ENCODE data around the gene ZBTB46. TPM values are rescaled to one million over a fixed set of nuclear protein-coding genes. Genes with fewer than 3 reads are reported as not detected.

ZBTB46 gene
- total RNA-seq, 2 experiments from 2014 or later: 4.6 to 5.5 TPM

- POLR2A ChIA-PET: no interaction called here
- CTCF ChIA-PET: interaction anchor here (1.7 kb wide), 1 partner anchor 21 kb away, joined by 5 read pairs; no protein-coding TSS in a partner anchor
- no peaks in the 10 kb centered on the region for H3K4me1 Mint-ChIP-seq (ENCODE audit: low read depth)
- no peaks in the 10 kb centered on the region for H3K36me3 Mint-ChIP-seq
- H3K27ac Mint-ChIP-seq: no peak overlapping the region
- H3K9me3 Mint-ChIP-seq: no peaks in the 10 kb centered on the region
- DNase-seq: no peak
- H3K4me3 Mint-ChIP-seq: no peak overlapping the region
- H3K27me3 Mint-ChIP-seq: no peaks in the 10 kb centered on the region
- intact Hi-C loops (cut with micrococcal nuclease): no loop called here
These were observed 65.2 kb downstream of the ZBTB46 start for GRCh38 chr20:63765902-63766301.

GRCh38 chr20:63765082-63765873 is 65.8 kb downstream of the ZBTB46 start:
- H3K27me3 Mint-ChIP-seq: no peaks in the 10 kb centered on the region
- no peak overlapping the region for H3K27ac Mint-ChIP-seq
- no peaks in the 10 kb centered on the region for H3K4me1 Mint-ChIP-seq (ENCODE audit: low read depth)
- H3K4me3 Mint-ChIP-seq: no peak overlapping the region
- H3K9me3 Mint-ChIP-seq: no peaks in the 10 kb centered on the region
- H3K36me3 Mint-ChIP-seq: no peaks in the 10 kb centered on the region
- ChIA-PET POLR2A (no interaction called here), CTCF (interaction anchor here (1.7 kb wide), 1 partner anchor 21 kb away, joined by 5 read pairs; no protein-coding TSS in a partner anchor)
- no peak for DNase-seq
- intact Hi-C loops (cut with micrococcal nuclease): no loop called here

- Mint-ChIP-seq H3K36me3 (no peaks in the 10 kb centered on the region), H3K4me3 (no peak overlapping the region), H3K27ac (no peak overlapping the region), H3K4me1 (ENCODE audit: low read depth) (peaks cover 8% of the 10 kb centered on the region), H3K9me3 (no peaks in the 10 kb centered on the region), H3K27me3 (no peaks in the 10 kb centered on the region)
- intact Hi-C loops (cut with micrococcal nuclease): no loop called here
- DNase-seq: no peak
- ChIA-PET POLR2A (no interaction called here), CTCF (interaction anchor here (0.9 to 1.3 kb wide), 2 partner anchors 27 to 222 kb away, joined by 3 to 9 read pairs; partner anchors contain the start of gene PTK6)
These were observed 71.6 kb downstream of the ZBTB46 start for GRCh38 chr20:63759377-63759901.

- intact Hi-C loops (cut with micrococcal nuclease): no loop called here
- H3K27me3 Mint-ChIP-seq: no peaks in the 10 kb centered on the region
- no peak for DNase-seq
- no peak overlapping the region for H3K27ac Mint-ChIP-seq
- H3K36me3 Mint-ChIP-seq: no peaks in the 10 kb centered on the region
- CTCF ChIA-PET: no interaction called here
- no peaks in the 10 kb centered on the region for H3K9me3 Mint-ChIP-seq
- peaks cover 8% of the 10 kb centered on the region for H3K4me1 Mint-ChIP-seq (ENCODE audit: low read depth)
- POLR2A ChIA-PET: no interaction called here
- no peak overlapping the region for H3K4me3 Mint-ChIP-seq
These were observed 72.9 kb downstream of the ZBTB46 start for GRCh38 chr20:63758152-63758551.

GRCh38 chr20:63756648-63756991 is 74.4 kb downstream of the ZBTB46 start:
- H3K4me1 Mint-ChIP-seq (ENCODE audit: low read depth): peaks cover 10% of the 10 kb centered on the region
- intact Hi-C loops (cut with micrococcal nuclease): no loop called here
- no peaks in the 10 kb centered on the region for H3K27me3 Mint-ChIP-seq
- CTCF ChIA-PET: no interaction called here
- H3K27ac Mint-ChIP-seq: no peak overlapping the region
- H3K4me3 Mint-ChIP-seq: no peak overlapping the region
- H3K36me3 Mint-ChIP-seq: no peaks in the 10 kb centered on the region
- POLR2A ChIA-PET: no interaction called here
- no peaks in the 10 kb centered on the region for H3K9me3 Mint-ChIP-seq
- peak; percentile 53 for DNase-seq

GRCh38 chr20:63755933-63756647 is 75.0 kb downstream of the ZBTB46 start:
- DNase-seq: no peak
- Mint-ChIP-seq H3K4me1 (ENCODE audit: low read depth) (peaks cover 14% of the 10 kb centered on the region), H3K9me3 (no peaks in the 10 kb centered on the region), H3K27ac (no peak overlapping the region), H3K36me3 (no peaks in the 10 kb centered on the region), H3K27me3 (no peaks in the 10 kb centered on the region), H3K4me3 (no peak overlapping the region)
- ChIA-PET POLR2A (no interaction called here), CTCF (no interaction called here)
- intact Hi-C loops (cut with micrococcal nuclease): no loop called here

GRCh38 chr20:63754008-63754407 is 77.1 kb downstream of the ZBTB46 start:
- H3K36me3 Mint-ChIP-seq: no peaks in the 10 kb centered on the region
- no peak for DNase-seq
- H3K4me1 Mint-ChIP-seq (ENCODE audit: low read depth): peaks cover 23% of the 10 kb centered on the region
- intact Hi-C loops (cut with micrococcal nuclease): no loop called here
- ChIA-PET CTCF (no interaction called here), POLR2A (no interaction called here)
- H3K27ac Mint-ChIP-seq: no peak overlapping the region
- no peaks in the 10 kb centered on the region for H3K27me3 Mint-ChIP-seq
- no peaks in the 10 kb centered on the region for H3K9me3 Mint-ChIP-seq
- H3K4me3 Mint-ChIP-seq: no peak overlapping the region

- H3K36me3 Mint-ChIP-seq: no peaks in the 10 kb centered on the region
- ChIA-PET CTCF (no interaction called here), POLR2A (no interaction called here)
- H3K4me3 Mint-ChIP-seq: no peak overlapping the region
- H3K9me3 Mint-ChIP-seq: no peaks in the 10 kb centered on the region
- intact Hi-C loops (cut with micrococcal nuclease): no loop called here
- no peak for DNase-seq
- H3K4me1 Mint-ChIP-seq (ENCODE audit: low read depth): peaks cover 23% of the 10 kb centered on the region
- H3K27ac Mint-ChIP-seq: no peak overlapping the region
- H3K27me3 Mint-ChIP-seq: no peaks in the 10 kb centered on the region
These were observed 77.7 kb downstream of the ZBTB46 start for GRCh38 chr20:63753381-63753780.

- no peak overlapping the region for H3K27ac Mint-ChIP-seq
- no peak overlapping the region for H3K4me3 Mint-ChIP-seq
- no peaks in the 10 kb centered on the region for H3K36me3 Mint-ChIP-seq
- intact Hi-C loops (cut with micrococcal nuclease): no loop called here
- H3K9me3 Mint-ChIP-seq: no peaks in the 10 kb centered on the region
- ChIA-PET CTCF (no interaction called here), POLR2A (no interaction called here)
- H3K4me1 Mint-ChIP-seq (ENCODE audit: low read depth): peaks cover 23% of the 10 kb centered on the region
- H3K27me3 Mint-ChIP-seq: no peaks in the 10 kb centered on the region
- no peak for DNase-seq
These were observed 78.5 kb downstream of the ZBTB46 start for GRCh38 chr20:63752411-63753101.

GRCh38 chr20:63751471-63752271 is 79.4 kb downstream of the ZBTB46 start:
- peak overlapping the region; percentile 52 for H3K4me3 Mint-ChIP-seq
- ChIA-PET POLR2A (interaction anchor here (1.7 kb wide), 1 partner anchor 11 kb away, joined by 5 read pairs; no protein-coding TSS in a partner anchor), CTCF (interaction anchor here (1.8 to 2.3 kb wide), 3 partner anchors 11 to 44 kb away, joined by 4 to 8 read pairs (median 7); partner anchors contain the start of genes ARFRP1 and ZGPAT)
- DNase-seq: peak; percentile 41
- no peaks in the 10 kb centered on the region for H3K36me3 Mint-ChIP-seq
- no peaks in the 10 kb centered on the region for H3K27me3 Mint-ChIP-seq
- no peaks in the 10 kb centered on the region for H3K9me3 Mint-ChIP-seq
- intact Hi-C loops (cut with micrococcal nuclease): no loop called here
- H3K27ac Mint-ChIP-seq: peak overlapping the region; percentile 85
- peaks cover 19% of the 10 kb centered on the region for H3K4me1 Mint-ChIP-seq (ENCODE audit: low read depth)

- ChIA-PET POLR2A (interaction anchor here (1.7 kb wide), 1 partner anchor 10 kb away, joined by 5 read pairs; no protein-coding TSS in a partner anchor), CTCF (interaction anchor here (1.0 to 2.3 kb wide), 5 partner anchors 11 to 288 kb away, joined by 3 to 8 read pairs (median 4); partner anchors contain the start of genes ARFRP1 and ZGPAT)
- Mint-ChIP-seq H3K4me1 (ENCODE audit: low read depth) (peaks cover 15% of the 10 kb centered on the region), H3K27me3 (no peaks in the 10 kb centered on the region), H3K27ac (peak overlapping the region; percentile 85), H3K4me3 (peak overlapping the region; percentile 52), H3K9me3 (no peaks in the 10 kb centered on the region), H3K36me3 (no peaks in the 10 kb centered on the region)
- DNase-seq: peak; percentile 76
- intact Hi-C loops (cut with micrococcal nuclease): no loop called here
These were observed 80.1 kb downstream of the ZBTB46 start for GRCh38 chr20:63750807-63751470.
